WTC11 (cell line): ENCODE results near the gene ASTN2. TPM values are rescaled to one million over a fixed set of nuclear protein-coding genes. Genes with fewer than 3 reads are reported as not detected.

Experiments
- ATAC-seq: fragments of 200-7000 bp; cut with Tn5 transposase; 2 replicates; pipeline ENCODE4 v1.10.0; 2021; ENCODE audit warnings: mild to moderate bottlenecking, moderate library complexity
- CTCF ChIA-PET: fragments of 300-600 bp; sonication (Branson Sonifier 250); formaldehyde crosslinking; loops from one replicate; lab custom pipeline; 2021; ENCODE audit warnings: antibody characterized with exemption; lab: Charles Lee
- POLR2A ChIA-PET: fragments of 350-600 bp; sonication (Branson Sonifier 250); formaldehyde crosslinking; loops from one replicate; lab custom pipeline; 2021; ENCODE audit warnings: antibody characterized with exemption; lab: Charles Lee
- DNase-seq: peaks from one replicate; pipeline ENCODE4 v3.0.0; 2021; ENCODE audit warnings: low spot score
- H3K27ac Mint-ChIP-seq: 2 replicates; pipeline ENCODE4 v1.8.0; 2021; ENCODE audit warnings: mixed read lengths
- H3K27me3 Mint-ChIP-seq: 2 replicates; pipeline ENCODE4 v1.8.0; 2021; ENCODE audit warnings: low read depth, mild to moderate bottlenecking, moderate library complexity, mixed read lengths
- H3K36me3 Mint-ChIP-seq: 2 replicates; pipeline ENCODE4 v1.8.0; 2021; ENCODE audit warnings: mixed read lengths
- H3K4me1 Mint-ChIP-seq: 2 replicates; pipeline ENCODE4 v1.8.0; 2022; ENCODE audit warnings: mixed read lengths
- H3K4me3 Mint-ChIP-seq: 2 replicates; pipeline ENCODE4 v1.8.0; 2021; ENCODE audit warnings: mild to moderate bottlenecking, moderate library complexity, mixed read lengths
- H3K9me3 Mint-ChIP-seq: 2 replicates; pipeline ENCODE4 v1.8.0; 2021; ENCODE audit warnings: mixed read lengths
- AFF4 ChIP-seq: sonication (generic); formaldehyde crosslinking; IDR thresholded peaks from 2 replicates; pipeline ENCODE4 v1.8.1; 2023; ENCODE audit warnings: mild to moderate bottlenecking, missing genetic modification reagents, borderline replicate concordance
- ARID4B ChIP-seq: sonication (generic); formaldehyde crosslinking; IDR thresholded peaks from 2 replicates; pipeline ENCODE4 v1.8.0; 2023; ENCODE audit warnings: missing genetic modification reagents, mild to moderate bottlenecking, borderline replicate concordance
- ATF1 ChIP-seq: sonication (generic); formaldehyde crosslinking; IDR thresholded peaks from 2 replicates; pipeline ENCODE4 v1.8.1; 2023; ENCODE audit warnings: mild to moderate bottlenecking, moderate library complexity, missing genetic modification reagents
- IRF1 ChIP-seq: sonication (generic); formaldehyde crosslinking; IDR thresholded peaks from 2 replicates; pipeline ENCODE4 v1.8.0; 2023; ENCODE audit warnings: missing genetic modification reagents
- IRF2 ChIP-seq: sonication (generic); formaldehyde crosslinking; IDR thresholded peaks from 2 replicates; pipeline ENCODE4 v1.8.0; 2022; ENCODE audit warnings: low read depth, missing genetic modification reagents, borderline replicate concordance
- MYBL2 ChIP-seq: sonication (generic); formaldehyde crosslinking; IDR thresholded peaks from 2 replicates; pipeline ENCODE4 v1.8.1; 2023; ENCODE audit warnings: mild to moderate bottlenecking, moderate library complexity, missing genetic modification reagents
- NR3C1 ChIP-seq: sonication (generic); formaldehyde crosslinking; conservative IDR thresholded peaks from 2 replicates; pipeline ENCODE4 v1.8.1; 2023; ENCODE audit warnings: low read depth, mild to moderate bottlenecking, missing genetic modification reagents
- RORB ChIP-seq: fragments of 250-450 bp; sonication (Bioruptor Pico); IDR thresholded peaks from 2 replicates; pipeline ENCODE4 v1.9.0; 2021; ENCODE audit warnings: mild to moderate bottlenecking
- SMAD3 ChIP-seq: sonication (generic); formaldehyde crosslinking; IDR thresholded peaks from 2 replicates; pipeline ENCODE4 v1.8.0; 2022; ENCODE audit warnings: missing genetic modification reagents, mild to moderate bottlenecking, borderline replicate concordance
- TEAD1 ChIP-seq: sonication (generic); formaldehyde crosslinking; IDR thresholded peaks from 2 replicates; pipeline ENCODE4 v1.8.0; 2022; ENCODE audit warnings: mild to moderate bottlenecking, missing genetic modification reagents
- TEAD4 ChIP-seq: sonication (generic); formaldehyde crosslinking; IDR thresholded peaks from 2 replicates; pipeline ENCODE4 v1.8.0; 2022; ENCODE audit warnings: mild to moderate bottlenecking, missing genetic modification reagents
- TP53 ChIP-seq: sonication (generic); formaldehyde crosslinking; IDR thresholded peaks from 2 replicates; pipeline ENCODE4 v1.8.1; 2023; ENCODE audit warnings: mild to moderate bottlenecking, missing genetic modification reagents
- USF1 ChIP-seq: sonication (generic); formaldehyde crosslinking; IDR thresholded peaks from 2 replicates; pipeline ENCODE4 v1.8.0; 2022; ENCODE audit warnings: mild to moderate bottlenecking, missing genetic modification reagents
- ZBTB21 ChIP-seq: sonication (generic); formaldehyde crosslinking; IDR thresholded peaks from 2 replicates; pipeline ENCODE4 v1.8.1; 2023; ENCODE audit warnings: mild to moderate bottlenecking, missing genetic modification reagents, borderline replicate concordance
- ZNF138 ChIP-seq: sonication (generic); formaldehyde crosslinking; conservative IDR thresholded peaks from 2 replicates; pipeline ENCODE4 v1.8.1; 2022; ENCODE audit warnings: mild to moderate bottlenecking, moderate library complexity, missing genetic modification reagents
- ZNF232 ChIP-seq: sonication (generic); formaldehyde crosslinking; IDR thresholded peaks from 2 replicates; pipeline ENCODE4 v1.8.0; 2022; ENCODE audit warnings: mild to moderate bottlenecking, missing genetic modification reagents
- ZNF671 ChIP-seq: fragments of 250-450 bp; sonication (Bioruptor Pico); IDR thresholded peaks from 2 replicates; pipeline ENCODE4 v1.8.0; 2021; ENCODE audit warnings: mild to moderate bottlenecking
- total RNA-seq: library from RNA; stranded (reverse); gene quantifications from 3 replicates; pipeline ENCODE4 v1.2.3, GENCODE V29; 2021

ASTN2 gene
- total RNA-seq, 1 experiment from 2014 or later, result 16.2 TPM

- TF ChIP-seq AFF4 (CRISPR knock-in tag), result no peak
- TF ChIP-seq ZBTB21 (CRISPR knock-in tag), result no peak
- TF ChIP-seq MYBL2 (CRISPR knock-in tag), result no peak
- TF ChIP-seq ZNF138, result no peak
- no peak for TF ChIP-seq ZNF671 (CRISPR knock-in tag)
- TF ChIP-seq SMAD3 (CRISPR knock-in tag), result no peak
- TF ChIP-seq USF1 (CRISPR knock-in tag), result no peak
- no peak for TF ChIP-seq ATF1 (CRISPR knock-in tag)
- TF ChIP-seq TEAD4 (CRISPR knock-in tag), result no peak
These were observed 622.6 kb downstream of the ASTN2 start (continued) for GRCh38 chr9:116792271-116792670.

GRCh38 chr9:116791326-116791725, 623.5 kb downstream of the ASTN2 start:
- no peaks in the 10 kb centered on the region for H3K9me3 Mint-ChIP-seq
- no peak overlapping the region for H3K27ac Mint-ChIP-seq
- DNase-seq (no peak), ATAC-seq (no peak)
- no peak overlapping the region for H3K4me3 Mint-ChIP-seq
- no peak for TF ChIP-seq TP53 (CRISPR knock-in tag)
- TF ChIP-seq TEAD1 (CRISPR knock-in tag), result no peak
- no peak for TF ChIP-seq IRF2 (CRISPR knock-in tag)
- no peak for TF ChIP-seq NR3C1 (CRISPR knock-in tag)
- TF ChIP-seq ZNF138, result no peak
- no peak for TF ChIP-seq RORB (CRISPR knock-in tag)
- no peak for TF ChIP-seq ARID4B
- no peak for TF ChIP-seq ZNF232
- TF ChIP-seq IRF1 (CRISPR knock-in tag), result no peak
- ChIA-PET CTCF (no interaction called here), POLR2A (no interaction called here)
- H3K36me3 Mint-ChIP-seq, result no peaks in the 10 kb centered on the region
- peaks cover 32% of the 10 kb centered on the region for H3K4me1 Mint-ChIP-seq
- no peaks in the 10 kb centered on the region for H3K27me3 Mint-ChIP-seq
